Breast epithelium (tissue), 4 donors: ENCODE results near the gene CHCHD1. TPM values are rescaled to one million over a fixed set of nuclear protein-coding genes. Genes with fewer than 3 reads are reported as not detected.

ENCODE experiments used
- DNase-seq, 2 donors: peaks; one replicate each; pipeline ENCODE4 v3.0.0-alpha.2; 2019; ENCODE audit warnings: low spot score in 2 of 2
- H3K27ac ChIP-seq, 2 donors: fragments of 200-600 bp; sonication (generic) in 1 of 2; one replicate each; pipeline ENCODE4 v1.5.1; 2016 to 2019; ENCODE audit warnings: mild to moderate bottlenecking in 1 of 2
- H3K27me3 ChIP-seq, 2 donors: fragments of 200-600 bp; sonication (generic) in 1 of 2; one replicate each; pipeline versions ENCODE4 v1.5.1 to v1.6.0; 2017 to 2019; ENCODE audit warnings: control low read depth in 1 of 2, mild to moderate bottlenecking in 1 of 2
- H3K36me3 ChIP-seq: fragments of 200-600 bp; one replicate; pipeline ENCODE4 v1.5.1; 2019
- H3K4me1 ChIP-seq, 2 donors: fragments of 200-600 bp; sonication (generic); one replicate each; pipeline ENCODE4 v1.5.1; 2016 to 2019; ENCODE audit warnings: control low read depth in 1 of 2
- H3K4me3 ChIP-seq, 3 donors: fragments of 200-600 bp; sonication (generic); 1 replicate in 2 of 3; 2 replicates in 1 of 3; pipeline ENCODE4 v1.5.1; 2016 to 2019; ENCODE audit warnings: mild to moderate bottlenecking in 3 of 3, moderate library complexity in 2 of 3
- H3K9me3 ChIP-seq, 2 donors: fragments of 200-600 bp; sonication (generic) in 1 of 2; one replicate each; pipeline ENCODE4 v1.5.1; 2016 to 2019; ENCODE audit warnings: control low read depth in 1 of 2
- POLR2A ChIP-seq: fragments of 450-650 bp; IDR thresholded peaks from one replicate; pipeline ENCODE4 v1.6.1; 2016; ENCODE audit warnings: antibody characterized with exemption, mild to moderate bottlenecking, moderate library complexity
- POLR2AphosphoS5 ChIP-seq, 3 donors: sonication (generic); formaldehyde crosslinking; IDR thresholded peaks; one replicate each; pipeline ENCODE4 v1.6.1; 2017; ENCODE audit warnings: antibody characterized with exemption in 3 of 3
- intact Hi-C: fragments of 100-400 bp; cut with DNase I; formaldehyde crosslinking; loops from one replicate; pipeline ENCODE4 v1.15.1; 2023; ENCODE audit warnings: low total_unique reads
- total RNA-seq, 3 donors: library from RNA; depleted of rRNA; stranded (reverse); fragments of >200 nt; gene quantifications; one replicate each; pipeline ENCODE4 v1.1.0, GENCODE V29; 2016
- TF ChIP-seq, protein P1 (sequence below), 3 donors: fragments of 450-650 bp; IDR thresholded peaks; one replicate each; pipeline ENCODE4 v1.5.1; 2016 to 2017; ENCODE audit warnings: antibody characterized with exemption in 3 of 3, mild to moderate bottlenecking in 3 of 3, moderate library complexity in 3 of 3

The CHCHD1 gene
- total RNA-seq, 3 donors from 2014 or later = 25.1 to 37.0 (median 29.9) TPM

GRCh38 chr10:73812657-73813056 lies 30.8 kb downstream of the CHCHD1 start:
- Histone ChIP-seq H3K9me3 (no peaks in the 10 kb centered on the region), H3K4me1 (no peaks in the 10 kb centered on the region), H3K27me3 (no peaks in the 10 kb centered on the region), H3K36me3 (no peaks in the 10 kb centered on the region), H3K4me3 (no peak overlapping the region), H3K27ac (peak overlapping the region in 1 of 2 donors; percentile 92)
- DNase-seq = no peak
- intact Hi-C loops = loop anchor here (1.0 kb wide), 1 partner anchor 41 kb away; no protein-coding TSS in a partner anchor
- TF ChIP-seq POLR2A = no peak
- TF ChIP-seq POLR2AphosphoS5 (IDR thresholded peaks at IDR 0.05) = no peak
- TF ChIP-seq, protein P1, sequence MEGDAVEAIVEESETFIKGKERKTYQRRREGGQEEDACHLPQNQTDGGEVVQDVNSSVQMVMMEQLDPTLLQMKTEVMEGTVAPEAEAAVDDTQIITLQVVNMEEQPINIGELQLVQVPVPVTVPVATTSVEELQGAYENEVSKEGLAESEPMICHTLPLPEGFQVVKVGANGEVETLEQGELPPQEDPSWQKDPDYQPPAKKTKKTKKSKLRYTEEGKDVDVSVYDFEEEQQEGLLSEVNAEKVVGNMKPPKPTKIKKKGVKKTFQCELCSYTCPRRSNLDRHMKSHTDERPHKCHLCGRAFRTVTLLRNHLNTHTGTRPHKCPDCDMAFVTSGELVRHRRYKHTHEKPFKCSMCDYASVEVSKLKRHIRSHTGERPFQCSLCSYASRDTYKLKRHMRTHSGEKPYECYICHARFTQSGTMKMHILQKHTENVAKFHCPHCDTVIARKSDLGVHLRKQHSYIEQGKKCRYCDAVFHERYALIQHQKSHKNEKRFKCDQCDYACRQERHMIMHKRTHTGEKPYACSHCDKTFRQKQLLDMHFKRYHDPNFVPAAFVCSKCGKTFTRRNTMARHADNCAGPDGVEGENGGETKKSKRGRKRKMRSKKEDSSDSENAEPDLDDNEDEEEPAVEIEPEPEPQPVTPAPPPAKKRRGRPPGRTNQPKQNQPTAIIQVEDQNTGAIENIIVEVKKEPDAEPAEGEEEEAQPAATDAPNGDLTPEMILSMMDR (IDR thresholded peaks at IDR 0.05) = no peak

DNA sequence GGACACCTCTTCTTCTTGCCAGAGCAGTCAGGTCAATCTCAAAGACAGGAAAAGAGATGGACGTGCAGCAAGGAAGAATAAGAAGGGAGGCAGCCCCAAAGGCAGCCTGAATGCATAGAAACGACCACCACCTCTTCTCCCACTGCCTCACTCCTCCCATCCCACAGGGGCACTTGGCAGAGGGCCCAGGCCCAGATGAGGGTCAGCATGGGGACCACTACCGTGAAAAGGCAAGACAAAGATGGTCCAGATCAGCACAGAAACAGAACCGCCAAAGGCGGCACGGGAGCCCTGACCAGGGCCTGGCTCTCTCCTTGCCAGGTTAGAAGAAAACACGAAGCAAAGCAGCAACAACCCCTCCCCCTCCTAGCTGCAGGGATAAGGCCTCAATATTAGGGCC lies 31.5 kb downstream of the CHCHD1 start:
- no peaks in the 10 kb centered on the region for H3K27me3 ChIP-seq
- DNase-seq = no peak
- H3K9me3 ChIP-seq = no peaks in the 10 kb centered on the region
- H3K27ac ChIP-seq = peak overlapping the region in 1 of 2 donors; percentile 25
- intact Hi-C loops = no loop called here
- TF ChIP-seq POLR2AphosphoS5 (IDR thresholded peaks at IDR 0.05) = no peak
- no peak for TF ChIP-seq POLR2A
- TF ChIP-seq, protein P1 (IDR thresholded peaks at IDR 0.05) = no peak
- H3K4me1 ChIP-seq = no peaks in the 10 kb centered on the region
- H3K4me3 ChIP-seq = no peak overlapping the region
- no peaks in the 10 kb centered on the region for H3K36me3 ChIP-seq

DNA sequence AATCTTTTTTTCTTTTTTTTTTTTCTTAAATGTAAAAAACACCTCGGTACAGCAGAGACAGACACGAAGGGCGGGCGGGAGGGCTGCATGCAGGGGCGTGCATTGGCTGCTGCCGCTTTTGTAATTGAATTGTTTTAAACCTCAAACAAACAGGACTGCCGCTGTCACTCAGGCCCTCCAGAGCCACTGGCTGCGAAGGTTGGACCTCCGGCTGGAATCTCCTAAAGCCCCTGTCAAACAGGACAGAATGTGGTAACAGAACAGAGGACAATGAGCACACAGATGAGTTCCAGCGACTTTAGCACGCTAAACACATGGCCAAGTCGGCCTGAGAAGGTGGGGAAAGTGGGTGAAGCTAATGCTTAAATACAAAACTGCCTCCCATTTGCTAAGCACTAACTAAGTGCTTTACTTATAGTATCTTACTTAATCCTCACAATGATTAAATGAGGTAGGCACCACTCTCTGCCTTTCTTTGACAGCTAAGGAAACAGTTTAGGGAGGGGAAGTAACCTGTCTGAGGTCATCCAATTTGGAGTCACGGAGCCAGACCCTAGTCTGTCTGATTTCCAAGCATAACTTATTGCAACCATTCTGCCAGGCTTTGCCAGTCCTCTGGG lies 32.5 kb downstream of the CHCHD1 start:
- Histone ChIP-seq H3K9me3 (no peaks in the 10 kb centered on the region), H3K4me1 (peaks cover 0 to 5% of the 10 kb centered on the region in 2 donors), H3K27me3 (no peaks in the 10 kb centered on the region), H3K4me3 (no peak overlapping the region), H3K27ac (peak overlapping the region in 1 of 2 donors; percentile 6), H3K36me3 (no peaks in the 10 kb centered on the region)
- intact Hi-C loops = no loop called here
- TF ChIP-seq POLR2AphosphoS5 (IDR thresholded peaks at IDR 0.05) (no peak), POLR2A (no peak)
- TF ChIP-seq, protein P1 (IDR thresholded peaks at IDR 0.05) = no peak
- no peak for DNase-seq

DNA sequence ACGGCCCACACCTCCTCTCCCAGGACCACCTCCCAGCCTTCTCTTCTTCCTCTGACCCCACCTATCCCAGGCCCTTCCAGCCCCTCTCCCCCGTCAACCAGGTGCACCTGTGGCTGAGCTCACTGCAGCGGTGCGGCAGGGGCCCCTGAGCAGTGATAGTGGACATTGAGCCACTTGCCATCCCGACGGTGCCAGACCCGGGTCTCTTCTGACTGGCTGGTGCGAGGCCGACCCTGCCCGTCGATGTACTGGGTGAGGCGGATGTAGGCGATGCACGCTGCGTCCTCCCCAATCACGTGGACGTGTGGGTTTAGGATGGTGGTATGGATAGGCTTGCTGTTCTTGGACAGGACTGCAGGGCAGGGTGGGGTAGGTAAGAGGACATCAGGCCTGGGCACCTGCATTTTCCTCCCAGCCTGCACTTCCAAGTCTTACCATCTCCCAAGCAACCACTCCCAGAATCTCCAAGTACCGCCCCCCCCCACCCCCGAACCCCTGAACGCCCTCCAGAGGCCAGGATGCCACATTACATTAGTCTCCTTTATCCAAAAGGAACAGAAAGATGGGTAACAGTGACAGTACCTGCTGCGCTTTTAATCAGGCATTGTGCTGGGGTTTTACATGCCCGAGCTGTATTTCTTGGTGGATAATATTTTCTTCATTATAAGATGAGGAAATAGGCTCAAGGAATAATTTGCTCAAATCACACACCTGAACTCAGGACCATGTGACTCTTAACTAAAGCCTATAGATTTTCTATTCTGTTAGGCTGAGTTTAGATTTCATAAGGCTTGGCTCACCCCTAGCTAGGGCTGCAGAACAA lies 33.3 kb downstream of the CHCHD1 start:
- TF ChIP-seq, protein P1 (IDR thresholded peaks at IDR 0.05) = no peak
- TF ChIP-seq POLR2A = no peak
- no peak for TF ChIP-seq POLR2AphosphoS5 (IDR thresholded peaks at IDR 0.05)
- H3K27me3 ChIP-seq = no peaks in the 10 kb centered on the region
- H3K27ac ChIP-seq = peak overlapping the region; percentile 82 to 84
- intact Hi-C loops = no loop called here
- H3K4me3 ChIP-seq = no peak overlapping the region
- peaks cover 0 to 12% of the 10 kb centered on the region in 2 donors for H3K4me1 ChIP-seq
- H3K36me3 ChIP-seq = no peaks in the 10 kb centered on the region
- no peaks in the 10 kb centered on the region for H3K9me3 ChIP-seq
- no peak for DNase-seq

- peak overlapping the region; percentile 82 to 84 for H3K27ac ChIP-seq
- no peaks in the 10 kb centered on the region for H3K36me3 ChIP-seq
- no peak for DNase-seq
- no peaks in the 10 kb centered on the region for H3K9me3 ChIP-seq
- peaks cover 0 to 12% of the 10 kb centered on the region in 2 donors for H3K4me1 ChIP-seq
- H3K4me3 ChIP-seq = no peak overlapping the region
- TF ChIP-seq POLR2AphosphoS5 (IDR thresholded peaks at IDR 0.05) (no peak), POLR2A (no peak)
- TF ChIP-seq, protein P1 (IDR thresholded peaks at IDR 0.05) = no peak
- no peaks in the 10 kb centered on the region for H3K27me3 ChIP-seq
- intact Hi-C loops = no loop called here
Measured at GRCh38 chr10:73815719-73816030, 33.8 kb downstream of the CHCHD1 start.
